HG02571 (cell line): ENCODE results near the gene VWA1.
"Not testable (repeated sequence)": the region's sequence is repeated elsewhere in the genome, so short reads cannot be mapped to it uniquely, and the experiment has no call there.

Source experiments
- ATAC-seq: cut with Tn5 transposase; IDR thresholded peaks from one replicate; pipeline ENCODE4 v1.9.1; 2021; ENCODE audit warnings: mild to moderate bottlenecking, moderate library complexity; ENCODE audit not compliant: unreplicated experiment

Gene VWA1

DNA sequence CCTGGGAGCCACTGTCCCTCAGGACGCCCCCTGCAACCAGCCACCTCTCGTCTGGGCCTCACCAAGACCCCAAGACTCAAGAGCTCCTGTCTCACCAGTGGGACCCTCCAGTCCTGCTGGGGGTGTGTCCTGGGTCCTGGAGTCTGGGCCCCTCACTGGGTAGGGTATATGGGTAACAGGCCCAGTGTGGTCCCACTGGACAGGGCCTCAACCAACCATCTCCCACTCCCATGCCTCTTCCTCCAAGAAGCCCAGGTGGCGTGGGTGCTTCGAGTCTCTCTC is 725 bp upstream of the VWA1 start:
- no peak for ATAC-seq

DNA sequence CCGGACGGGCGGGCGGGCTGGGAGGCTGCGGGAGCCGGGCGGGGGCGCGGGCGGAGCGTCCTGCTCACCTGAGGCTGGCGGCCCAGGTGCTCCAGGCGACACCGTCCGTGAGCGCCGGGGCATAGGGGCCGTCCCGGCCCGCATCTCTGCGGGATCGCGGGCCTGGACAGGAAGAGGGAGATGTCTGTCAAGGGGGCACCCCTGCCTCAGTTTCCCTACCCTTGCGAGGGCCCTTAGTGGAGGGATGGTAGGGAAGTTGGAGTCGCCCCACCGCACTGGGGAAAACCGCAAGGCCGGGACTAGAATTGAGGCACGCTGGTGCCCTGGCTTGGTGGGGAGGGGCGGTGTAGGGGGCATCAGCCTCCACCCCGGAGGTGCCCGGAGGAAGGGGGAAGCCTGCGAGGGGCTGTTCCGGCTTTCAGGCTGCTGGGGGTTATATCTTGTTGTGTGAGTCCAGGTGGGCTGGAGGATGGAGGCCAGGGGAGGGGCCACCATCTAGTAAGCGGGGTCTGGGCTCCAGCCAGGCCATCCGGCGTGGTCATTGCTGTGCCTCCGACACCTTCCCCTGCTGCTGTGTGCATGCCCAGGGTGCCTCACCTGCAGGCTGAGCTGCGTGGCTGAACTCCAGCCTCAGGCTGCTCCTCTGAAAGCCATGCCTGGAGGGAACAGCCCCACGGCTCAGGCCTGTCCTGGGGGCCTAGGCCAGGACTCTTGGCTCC is 580 bp downstream of the VWA1 start:
- no peak for ATAC-seq

GRCh38 chr1:1436630-1437032 is 1.1 kb downstream of the VWA1 start:
- no peak for ATAC-seq

- ATAC-seq = no peak
These were observed 1.8 kb downstream of the VWA1 start for GRCh38 chr1:1437033-1437903.

DNA sequence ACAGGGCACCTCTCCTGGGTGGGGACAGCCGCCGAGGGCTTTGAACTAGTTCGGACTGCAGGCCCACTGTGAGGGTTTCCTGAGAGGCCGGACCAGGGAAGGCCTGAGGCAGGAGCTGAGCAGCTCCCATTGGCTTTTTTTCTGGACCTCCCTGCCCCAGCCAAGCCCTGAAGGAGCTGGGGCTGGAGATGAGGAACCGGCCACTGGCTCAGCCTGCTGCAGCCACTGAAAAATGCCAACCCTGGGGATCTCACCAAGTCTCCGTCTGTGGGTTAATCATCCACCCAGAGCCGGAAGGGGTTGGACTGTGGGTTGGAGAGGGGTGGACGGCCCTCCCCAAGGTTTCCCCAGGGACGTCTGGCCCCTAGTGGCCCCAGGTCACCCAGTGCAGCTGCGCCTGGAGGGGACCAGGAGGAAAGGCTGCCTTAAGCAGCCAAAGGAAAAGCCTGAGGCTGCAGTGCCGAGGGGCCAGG is 2.5 kb downstream of the VWA1 start:
- ATAC-seq = no peak

DNA sequence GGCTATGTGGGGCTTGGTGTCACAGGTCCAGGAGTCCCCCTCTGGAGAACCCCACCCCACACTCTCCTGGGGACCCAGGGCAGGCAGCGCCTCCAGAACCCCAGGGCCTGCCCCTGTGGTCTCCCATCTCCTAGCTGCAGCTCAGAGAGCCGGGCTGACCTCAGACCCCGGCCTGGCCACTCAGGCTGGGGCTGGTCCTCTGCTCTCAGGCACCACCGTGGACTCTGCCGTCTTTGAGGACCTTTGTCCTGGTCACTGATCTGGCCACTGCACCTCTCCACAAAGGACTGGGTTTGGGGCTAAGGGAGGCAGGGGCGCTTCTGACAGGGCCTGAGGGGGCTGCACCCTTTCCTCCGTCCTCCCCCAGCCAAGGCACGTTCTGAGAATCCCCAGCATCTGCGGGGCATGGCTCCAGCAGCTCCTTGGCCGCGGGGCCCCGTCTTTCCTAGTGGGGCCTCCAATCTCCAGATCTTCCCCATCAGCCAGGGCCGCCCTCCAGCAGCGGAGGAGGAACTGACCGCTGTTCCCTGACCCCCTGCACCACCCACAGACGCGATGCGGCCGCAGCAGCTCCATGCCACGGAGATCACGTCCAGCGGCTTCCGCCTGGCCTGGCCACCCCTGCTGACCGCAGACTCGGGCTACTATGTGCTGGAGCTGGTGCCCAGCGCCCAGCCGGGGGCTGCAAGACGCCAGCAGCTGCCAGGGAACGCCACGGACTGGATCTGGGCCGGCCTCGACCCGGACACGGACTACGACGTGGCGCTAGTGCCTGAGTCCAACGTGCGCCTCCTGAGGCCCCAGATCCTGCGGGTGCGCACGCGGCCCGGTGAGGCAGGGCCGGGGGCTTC is 3.3 kb downstream of the VWA1 start:
- ATAC-seq = no peak

DNA sequence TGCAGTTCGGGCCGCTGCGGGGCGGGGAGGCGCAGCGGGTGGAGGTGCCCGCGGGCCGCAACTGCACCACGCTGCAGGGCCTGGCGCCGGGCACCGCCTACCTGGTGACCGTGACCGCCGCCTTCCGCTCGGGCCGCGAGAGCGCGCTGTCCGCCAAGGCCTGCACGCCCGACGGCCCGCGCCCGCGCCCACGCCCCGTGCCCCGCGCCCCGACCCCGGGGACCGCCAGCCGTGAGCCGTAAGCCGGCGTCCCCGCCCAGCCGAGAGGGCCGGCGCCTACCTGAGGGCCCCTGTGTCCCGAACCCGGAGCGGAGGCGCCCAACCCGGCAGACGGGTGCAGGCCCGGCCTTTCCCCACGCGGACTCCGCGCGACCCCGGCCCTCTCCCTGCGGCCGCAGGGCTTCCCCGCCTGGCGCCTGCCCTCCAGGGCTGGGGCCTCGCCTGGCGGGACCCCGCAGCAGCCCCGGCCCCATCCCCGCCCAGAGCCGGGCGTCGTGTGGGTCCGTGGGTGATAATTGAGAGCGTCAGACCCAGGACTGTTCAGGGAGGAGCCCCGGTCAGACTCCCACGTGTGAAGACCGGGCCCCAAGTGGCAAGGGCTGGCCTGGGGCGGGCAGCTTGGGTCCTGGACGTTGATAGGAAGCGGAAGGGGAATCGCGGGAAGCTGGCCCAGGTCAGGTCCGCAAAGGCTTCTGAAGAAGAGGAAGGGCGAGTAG is 4.2 kb downstream of the VWA1 start:
- ATAC-seq = no peak

DNA sequence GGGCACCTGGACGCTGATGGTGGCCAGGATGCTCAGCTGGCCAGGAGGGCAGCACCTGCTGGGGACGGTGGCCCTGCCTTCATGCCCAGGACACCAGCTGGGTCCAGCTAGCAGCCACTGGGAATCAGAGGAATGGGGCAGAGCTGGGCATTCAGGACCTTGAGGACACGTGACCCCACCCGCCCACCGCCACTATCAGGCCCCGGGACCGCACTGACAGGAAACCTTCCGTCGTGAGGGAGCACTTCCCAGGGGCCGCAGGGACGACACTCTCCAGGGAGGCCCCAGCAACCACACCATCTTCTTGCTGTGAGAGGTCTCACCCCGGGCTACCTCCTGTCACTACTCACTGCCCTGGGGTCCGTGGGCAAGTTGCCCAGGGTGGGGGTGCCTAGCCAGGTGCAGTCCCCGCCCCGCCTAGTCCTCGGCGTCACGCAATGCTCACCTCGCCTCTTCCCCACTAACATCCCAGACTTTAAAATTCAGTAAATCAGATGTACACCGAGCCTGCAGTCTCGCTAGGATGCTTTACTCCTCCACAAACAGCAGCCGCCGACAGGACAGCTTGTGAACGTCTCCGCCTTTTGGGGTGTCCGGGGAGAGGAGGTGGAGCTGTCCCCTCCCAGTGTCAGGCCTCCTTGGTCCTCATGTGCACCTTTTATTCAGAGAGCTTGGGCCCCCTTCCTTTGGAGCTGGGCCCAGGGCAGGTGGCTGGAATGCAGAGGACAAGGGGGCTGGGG is 4.9 kb downstream of the VWA1 start:
- ATAC-seq = no peak

DNA sequence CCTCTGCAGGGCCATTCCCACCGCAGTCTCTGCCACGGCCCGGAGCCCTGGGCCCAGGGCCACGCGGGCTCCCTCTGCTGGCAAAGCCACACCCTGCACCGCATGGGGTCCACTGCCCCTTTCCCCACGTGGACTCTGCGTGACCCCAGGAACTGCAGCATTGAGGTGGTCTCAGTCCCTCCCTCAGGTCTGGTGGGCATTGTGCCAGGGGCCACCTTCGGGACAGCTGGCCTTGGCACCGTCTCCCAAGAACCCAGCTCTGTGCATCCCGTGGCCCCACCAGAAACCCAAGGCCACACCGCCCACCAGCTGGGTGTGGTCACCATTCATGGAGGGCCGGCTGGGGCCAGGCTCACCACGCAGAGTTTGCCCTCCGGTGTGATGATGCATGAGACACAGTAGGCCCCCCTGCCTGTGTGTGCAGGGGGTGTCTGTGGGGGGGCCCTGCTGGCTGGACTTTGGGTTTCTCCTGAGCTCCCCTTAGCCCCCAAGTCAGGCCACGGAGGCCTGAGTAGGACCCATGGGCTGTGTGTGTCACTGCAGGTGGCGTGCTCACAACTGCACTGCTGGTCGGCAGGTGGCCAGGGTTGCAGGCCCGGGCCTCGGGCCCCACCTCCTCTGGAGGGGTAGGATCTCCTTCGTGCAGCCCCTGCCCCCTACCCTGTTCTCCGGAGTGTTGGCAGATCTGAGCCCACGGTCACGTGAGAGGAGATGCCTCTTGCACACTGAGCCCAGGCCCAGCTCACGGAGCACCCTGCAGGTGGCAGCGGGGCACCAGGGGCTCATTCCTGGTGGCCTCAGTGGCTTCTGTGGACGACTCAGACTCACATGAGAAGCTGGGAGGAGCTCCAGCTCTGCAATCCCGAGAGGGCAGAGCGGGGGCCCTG is 5.8 kb downstream of the VWA1 start:
- no peak for ATAC-seq

DNA sequence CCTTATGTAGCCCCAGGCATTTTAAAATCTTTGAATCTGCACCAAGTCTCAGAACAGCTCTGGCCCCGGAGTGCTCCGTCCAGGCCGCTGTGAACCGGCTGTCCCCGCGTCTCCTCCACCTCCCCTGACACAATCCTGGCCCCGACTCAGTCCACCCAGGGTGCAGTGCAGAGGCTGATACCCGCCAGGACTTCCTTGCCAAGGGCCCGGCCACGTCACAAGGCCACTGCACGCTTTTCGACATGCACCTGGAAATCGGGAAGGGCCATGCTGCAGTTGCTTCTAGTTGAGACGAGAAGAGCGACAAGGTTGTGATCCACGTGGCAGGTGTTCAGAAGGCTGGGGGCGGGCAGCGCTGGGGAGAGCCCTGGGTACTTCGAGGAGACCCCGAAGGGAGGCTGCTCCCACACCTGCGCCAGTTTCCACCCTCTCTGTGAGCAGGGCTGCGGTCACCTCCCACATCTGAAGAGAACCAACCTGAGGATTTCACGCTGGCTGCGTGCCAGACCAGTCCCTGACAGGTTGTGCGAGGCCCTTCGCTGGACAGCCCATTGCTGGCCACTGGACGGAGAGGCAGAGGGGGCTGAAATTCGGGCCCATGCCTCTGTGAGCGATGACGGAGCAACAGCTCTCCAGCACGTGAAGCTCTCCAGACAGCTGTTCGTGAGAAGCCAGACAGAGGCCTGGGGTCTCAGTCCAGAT is 6.7 kb downstream of the VWA1 start:
- ATAC-seq = no peak

- ATAC-seq = not testable (repeated sequence)
These were observed 11.1 kb downstream of the VWA1 start for GRCh38 chr1:1446631-1447030.

- ATAC-seq = no peak
These were observed 13.7 kb downstream of the VWA1 start, which contains the start of gene ATAD3C for GRCh38 chr1:1449099-1449739. Gene ATAD3C (plus strand): TSS chr1:1449689. CDS start chr1:1450684, 995 bp downstream.

GRCh38 chr1:1450616-1451015 is 15.1 kb downstream of the VWA1 start:
- ATAC-seq = not testable (repeated sequence)

- ATAC-seq = no peak
These were observed 16.3 kb downstream of the VWA1 start for GRCh38 chr1:1451696-1452364.

DNA sequence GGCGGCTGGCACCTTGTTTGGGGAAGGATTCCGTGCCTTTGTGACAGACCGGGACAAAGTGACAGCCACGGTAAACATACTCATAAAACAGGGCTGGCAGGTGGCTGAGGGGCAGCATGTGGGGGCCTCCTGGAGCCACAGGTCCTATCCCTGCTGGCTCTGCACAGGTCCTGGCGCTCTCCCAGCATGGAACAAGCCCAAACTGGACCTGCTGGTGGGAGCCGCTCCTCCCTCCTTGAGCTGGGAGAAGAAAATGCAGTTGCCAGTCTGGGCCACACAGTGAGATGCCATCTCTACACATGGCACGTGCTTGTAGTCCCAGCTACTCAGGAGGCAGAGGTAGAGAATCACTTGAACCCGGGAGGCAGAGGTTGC is 16.9 kb downstream of the VWA1 start:
- not testable (repeated sequence) for ATAC-seq

GRCh38 chr1:1452882-1453281 is 17.4 kb downstream of the VWA1 start:
- ATAC-seq = no peak

DNA sequence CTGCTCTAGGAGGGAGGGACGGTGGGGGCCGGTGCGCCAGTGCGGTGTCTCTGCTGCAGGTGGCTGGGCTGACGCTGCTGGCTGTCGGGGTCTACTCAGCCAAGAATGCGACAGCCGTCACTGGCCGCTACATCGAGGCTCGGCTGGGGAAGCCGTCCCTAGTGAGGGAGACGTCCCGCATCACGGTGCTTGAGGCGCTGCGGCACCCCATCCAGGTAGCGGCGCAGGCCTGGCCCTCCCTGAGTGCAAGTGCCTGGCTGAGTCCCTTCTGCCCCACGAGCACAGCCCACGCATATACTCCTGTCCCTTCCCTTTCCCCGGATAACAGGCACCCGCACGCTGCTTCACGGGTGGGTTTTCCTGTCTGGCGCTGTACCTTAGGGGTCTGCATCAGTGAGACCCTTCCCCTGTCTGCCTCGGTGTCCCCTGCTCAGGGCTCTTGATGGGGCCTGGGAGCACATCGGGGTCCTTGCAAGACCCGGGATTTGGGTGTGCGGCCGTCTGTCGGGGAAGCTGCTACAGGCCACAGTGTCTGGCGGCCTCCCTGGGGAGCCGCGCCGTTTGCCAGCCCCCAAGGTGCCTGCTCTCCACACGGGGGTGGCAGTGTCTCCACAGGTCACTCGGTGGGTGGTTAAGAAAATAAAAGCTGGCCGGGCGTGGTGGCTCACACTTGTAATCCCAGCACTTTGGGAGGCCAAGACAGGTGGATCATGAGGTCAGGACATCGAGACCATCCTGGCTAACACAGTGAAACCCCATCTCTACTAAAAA is 19.0 kb downstream of the VWA1 start:
- not testable (repeated sequence) for ATAC-seq
